PC-3 (cell line): Measurements from ENCODE around the gene S100A16. TPM values are rescaled to one million over a fixed set of nuclear protein-coding genes. Genes with fewer than 3 reads are reported as not detected.
A peak's percentile ranks its signal among the peaks of the same experiment; 100 is the strongest.

ENCODE experiments used
- ATAC-seq: fragments of 200-7000 bp; cut with Tn5 transposase; 2 replicates; pipeline ENCODE4 v1.9.1; 2020; ENCODE audit warnings: mild to moderate bottlenecking, moderate library complexity
- BruUV-seq: library from RNA; stranded (reverse); fragments of 400-500 nt; replicated peaks from 2 replicates; lab custom pipeline; 2021; lab: Mats Ljungman, UMichigan
- CTCF ChIA-PET: fragments of 300-600 bp; sonication (Branson Sonifier 250); formaldehyde crosslinking; loops from one replicate; lab custom pipeline; 2022; ENCODE audit warnings: antibody characterized with exemption; lab: Charles Lee
- POLR2A ChIA-PET: fragments of 300-600 bp; sonication (Branson Sonifier 250); formaldehyde crosslinking; loops from one replicate; lab custom pipeline; 2022; ENCODE audit warnings: antibody characterized with exemption; ENCODE audit not compliant: unreplicated experiment; lab: Charles Lee
- DNase-seq: peaks from one replicate; pipeline ENCODE4 v3.0.0-alpha.2; 2015
- H2AFZ ChIP-seq: fragments of 300-600 bp; sonication (generic); 2 replicates; pipeline ENCODE4 v1.6.0; 2016; ENCODE audit warnings: antibody characterized with exemption, low read length
- H3F3A ChIP-seq: fragments of 300-600 bp; sonication (generic); one replicate; pipeline ENCODE4 v1.6.0; 2017; ENCODE audit warnings: antibody characterized with exemption, low read length, control low read depth, mild to moderate bottlenecking; ENCODE audit not compliant: unreplicated experiment
- H3K27ac ChIP-seq: fragments of 300-600 bp; sonication (generic); 2 replicates; pipeline ENCODE4 v1.5.1; 2016; ENCODE audit warnings: mild to moderate bottlenecking, low read length
- H3K27me3 ChIP-seq: fragments of 300-600 bp; sonication (generic); 2 replicates; pipeline ENCODE4 v1.6.1; 2016; ENCODE audit warnings: low read length, mixed read lengths
- H3K36me3 ChIP-seq: fragments of 300-600 bp; sonication (generic); 2 replicates; pipeline ENCODE4 v1.6.1; 2016; ENCODE audit warnings: low read depth, mixed run types, low read length, mixed read lengths
- H3K4me1 ChIP-seq: fragments of 300-600 bp; sonication (generic); 2 replicates; pipeline ENCODE4 v1.5.1; 2016; ENCODE audit warnings: low read length; ENCODE audit not compliant: insufficient read depth
- H3K4me2 ChIP-seq: fragments of 300-600 bp; sonication (generic); 2 replicates; pipeline ENCODE4 v1.6.0; 2016; ENCODE audit warnings: low read length
- H3K4me3 ChIP-seq: fragments of 300-600 bp; sonication (generic); 2 replicates; pipeline ENCODE4 v1.5.1; 2016; ENCODE audit warnings: mild to moderate bottlenecking, low read length, mixed read lengths
- H3K79me2 ChIP-seq: fragments of 300-600 bp; sonication (generic); 2 replicates; pipeline ENCODE4 v1.6.1; 2017; ENCODE audit warnings: low read length, mixed read lengths
- H3K9ac ChIP-seq: fragments of 300-600 bp; sonication (generic); 2 replicates; pipeline ENCODE4 v1.6.0; 2016; ENCODE audit warnings: mild to moderate bottlenecking, low read length
- H3K9me2 ChIP-seq: fragments of 300-600 bp; sonication (generic); replicated peaks from 2 replicates; pipeline ENCODE4 v1.6.1; 2016; ENCODE audit warnings: mixed run types, low read length, mixed read lengths
- H3K9me3 ChIP-seq: fragments of 300-600 bp; sonication (generic); 2 replicates; pipeline ENCODE4 v1.6.1; 2016; ENCODE audit warnings: low read length, mixed read lengths
- H4K20me1 ChIP-seq: fragments of 300-600 bp; sonication (generic); 2 replicates; pipeline ENCODE4 v1.6.1; 2016; ENCODE audit warnings: low read length, mixed read lengths
- CTCF ChIP-seq: fragments of 300-600 bp; sonication (generic); conservative IDR thresholded peaks from 2 replicates; pipeline ENCODE4 v1.5.1; 2017; ENCODE audit warnings: antibody characterized with exemption, low read depth, mild to moderate bottlenecking, low read length
- EZH2 ChIP-seq: fragments of 300-600 bp; sonication (generic); IDR thresholded peaks from one replicate; pipeline ENCODE4 v1.6.1; 2017; ENCODE audit warnings: antibody characterized with exemption, mild to moderate bottlenecking, low read length; ENCODE audit not compliant: unreplicated experiment
- EZH2phosphoT487 ChIP-seq: fragments of 300-600 bp; sonication (generic); IDR thresholded peaks from 2 replicates; pipeline ENCODE4 v1.6.1; 2018; ENCODE audit warnings: mild to moderate bottlenecking, antibody characterized with exemption, low read length, borderline replicate concordance
- intact Hi-C: fragments of 100-400 bp; cut with micrococcal nuclease; formaldehyde crosslinking; loops from 2 replicates; pipeline ENCODE4 v1.9.0; 2023
- total RNA-seq: library from RNA; depleted of rRNA; stranded (reverse); fragments of >200 nt; gene quantifications from 2 replicates; pipeline ENCODE4 v1.2.3, GENCODE V29; 2014

S100A16 gene
- total RNA-seq, 1 experiment from 2014 or later = 1,254 TPM

- no TSS peak for BruUV-seq
- H3K36me3 ChIP-seq = peaks cover 4% of the 10 kb centered on the region; the same call in 1 of the 2 replicates
- CTCF ChIA-PET = interaction anchor here (1.0 to 2.6 kb wide), 4 partner anchors 14 to 103 kb away, joined by 3 to 17 read pairs (median 11); partner anchors contain the start of genes CHTOP and S100A13
- intact Hi-C loops = loop anchor here (2.0 kb wide), 1 partner anchor 13 kb away; the partner anchor contains the start of gene S100A13
- peak overlapping the region; percentile 97 for H3K9ac ChIP-seq
- H3K9me3 ChIP-seq = no peaks in the 10 kb centered on the region
- peaks cover 74% of the 10 kb centered on the region for H3K4me1 ChIP-seq
- ATAC-seq (no peak), DNase-seq (no peak)
- peak overlapping the region; percentile 93 for H3K4me3 ChIP-seq
- no peaks in the 10 kb centered on the region for H3K27me3 ChIP-seq
- POLR2A ChIA-PET = interaction anchor here (0.5 to 1.8 kb wide), 13 partner anchors 9 to 362 kb away, joined by 3 to 25 read pairs (median 6); partner anchors contain the start of genes CHTOP, S100A13 and S100A6
- H2AFZ ChIP-seq = no peak overlapping the region
- no peaks in the 10 kb centered on the region for H3K9me2 ChIP-seq
- no peak for TF ChIP-seq EZH2phosphoT487
- TF ChIP-seq CTCF = no peak
- TF ChIP-seq EZH2 = no peak
- H3K4me2 ChIP-seq = peak overlapping the region; percentile 88
- H3K27ac ChIP-seq = peak overlapping the region; percentile 100
- H4K20me1 ChIP-seq = no peaks in the 10 kb centered on the region
- H3K79me2 ChIP-seq = peaks cover 79% of the 10 kb centered on the region
- H3F3A ChIP-seq = peaks cover 27% of the 10 kb centered on the region
Measured at GRCh38 chr1:153613406-153613805, 469 bp upstream of the S100A16 start.

- H3K9ac ChIP-seq = peak overlapping the region; percentile 97
- peaks cover 91% of the 10 kb centered on the region for H3K79me2 ChIP-seq
- no peak for DNase-seq
- ChIA-PET CTCF (interaction anchor here (0.5 to 2.6 kb wide), 8 partner anchors 15 to 934 kb away, joined by 3 to 17 read pairs (median 4); partner anchors contain the start of genes CHTOP and S100A13), POLR2A (interaction anchor here (0.5 to 1.8 kb wide), 18 partner anchors 12 to 601 kb away, joined by 3 to 25 read pairs (median 4); partner anchors contain the start of genes CHTOP, S100A13 and S100A6)
- TF ChIP-seq EZH2phosphoT487 (no peak), CTCF (no peak), EZH2 (no peak)
- peak overlapping the region; percentile 100 for H3K27ac ChIP-seq
- intact Hi-C loops = loop anchor here (2.0 kb wide), 1 partner anchor 15 kb away; the partner anchor contains the start of gene S100A13
- H3K4me1 ChIP-seq = peaks cover 77% of the 10 kb centered on the region
- peaks cover 27% of the 10 kb centered on the region for H3F3A ChIP-seq
- BruUV-seq = TSS peak; percentile 19
- no peaks in the 10 kb centered on the region for H3K9me3 ChIP-seq
- no peaks in the 10 kb centered on the region for H3K27me3 ChIP-seq
- no peak for ATAC-seq
- peaks cover 16% of the 10 kb centered on the region for H3K36me3 ChIP-seq
- no peak overlapping the region for H2AFZ ChIP-seq
- no peaks in the 10 kb centered on the region for H3K9me2 ChIP-seq
- H3K4me3 ChIP-seq = peak overlapping the region; percentile 93
- H3K4me2 ChIP-seq = peak overlapping the region; percentile 88
- no peaks in the 10 kb centered on the region for H4K20me1 ChIP-seq
Measured at GRCh38 chr1:153612111-153612754, 704 bp downstream of the S100A16 start.
